Activated CD8-positive, alpha-beta T cell treated with anti-CD3 and anti-CD28 coated beads for 36 hours (primary cell): Measurements from ENCODE around the gene ADGRB3. TPM values are rescaled to one million over a fixed set of nuclear protein-coding genes. Genes with fewer than 3 reads are reported as not detected.

Source experiments
- ATAC-seq: fragments of 200-7000 bp; cut with Tn5 transposase; one replicate; pipeline ENCODE4 v1.10.0; 2021; ENCODE audit warnings: mild to moderate bottlenecking, moderate library complexity
- CTCF ChIA-PET: fragments of 350-600 bp; sonication (Branson Sonifier 250); formaldehyde crosslinking; loops from one replicate; lab custom pipeline; 2021; ENCODE audit warnings: antibody characterized with exemption; lab: Charles Lee
- POLR2A ChIA-PET: fragments of 350-600 bp; sonication (Branson Sonifier 250); formaldehyde crosslinking; loops from one replicate; lab custom pipeline; 2021; ENCODE audit warnings: antibody characterized with exemption; lab: Charles Lee
- DNase-seq: peaks from one replicate; pipeline ENCODE4 v3.0.0-alpha.2; 2020
- H3K27ac Mint-ChIP-seq: one replicate; pipeline ENCODE4 v1.8.0; 2021; ENCODE audit warnings: mild to moderate bottlenecking, mixed read lengths
- H3K27me3 Mint-ChIP-seq: one replicate; pipeline ENCODE4 v1.8.0; 2021; ENCODE audit warnings: mixed read lengths
- H3K36me3 Mint-ChIP-seq: one replicate; pipeline ENCODE4 v1.8.0; 2021; ENCODE audit warnings: low read depth, mixed read lengths
- H3K4me1 Mint-ChIP-seq: one replicate; pipeline ENCODE4 v1.8.0; 2021; ENCODE audit warnings: low read depth, mixed read lengths
- H3K4me3 Mint-ChIP-seq: one replicate; pipeline ENCODE4 v1.8.0; 2021; ENCODE audit warnings: mild to moderate bottlenecking, moderate library complexity, mixed read lengths
- H3K9me3 Mint-ChIP-seq: one replicate; pipeline ENCODE4 v1.8.0; 2021; ENCODE audit warnings: mixed read lengths
- intact Hi-C: fragments of 100-400 bp; cut with micrococcal nuclease; formaldehyde crosslinking; loops from one replicate; pipeline ENCODE4 v1.10.0; 2022
- total RNA-seq, 2 experiments: library from RNA; stranded (reverse); gene quantifications; one replicate each; pipeline ENCODE4 v1.2.3, GENCODE V29; 2021
- TF ChIP-seq, protein P1 (sequence below): fragments of 200-600 bp; IDR thresholded peaks from one replicate; pipeline ENCODE4 v1.8.0; 2022; ENCODE audit warnings: antibody characterized with exemption, mild to moderate bottlenecking

ADGRB3 gene
- total RNA-seq, 2 experiments from 2014 or later, result not detected

DNA sequence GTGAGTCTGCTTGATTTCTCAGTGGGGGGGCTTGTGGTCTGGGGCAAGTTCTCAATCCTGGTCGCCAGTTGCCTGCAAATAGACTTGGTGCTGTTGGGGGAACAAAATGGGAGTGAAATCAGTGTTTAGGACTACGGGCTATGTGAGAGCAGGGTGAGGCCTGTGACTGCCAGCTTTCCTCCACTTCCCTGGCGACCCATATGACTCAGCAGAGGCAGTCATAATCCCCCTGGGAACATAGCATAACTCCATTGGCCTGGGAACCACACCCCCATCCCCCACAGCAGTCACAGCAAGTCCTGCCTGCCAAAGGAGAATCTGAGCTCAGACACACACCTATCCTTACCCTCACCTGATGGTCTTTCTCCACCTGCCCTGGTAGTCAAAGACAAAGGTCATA lies 773.8 kb downstream of the ADGRB3 start:
- POLR2A ChIA-PET, result no interaction called here
- H3K4me1 Mint-ChIP-seq, result no peaks in the 10 kb centered on the region
- no peak overlapping the region for H3K27ac Mint-ChIP-seq

DNA sequence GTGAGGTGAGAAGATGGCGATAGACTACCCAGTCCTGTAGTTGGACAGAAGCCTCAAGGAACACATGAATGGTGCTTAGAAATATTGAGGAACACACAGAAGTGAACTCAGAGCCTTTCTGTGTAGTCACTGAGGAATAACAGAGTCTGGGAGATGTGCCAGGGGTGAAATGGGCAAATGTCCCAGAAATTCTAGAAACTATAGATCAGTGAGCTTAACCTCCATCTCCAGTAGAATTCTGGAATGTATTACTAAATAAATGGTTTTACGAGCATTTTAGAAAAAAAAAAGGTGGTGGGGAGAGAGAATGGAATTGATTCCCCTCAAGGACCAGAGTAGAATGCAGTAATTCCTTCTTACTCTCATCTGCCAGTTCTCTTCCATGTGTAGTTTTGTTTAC lies 781.7 kb downstream of the ADGRB3 start:
- intact Hi-C loops, result no loop called here
- ChIA-PET POLR2A (no interaction called here), CTCF (interaction anchor here (0.5 kb wide), 1 partner anchor 313 kb away, joined by 3 read pairs; no protein-coding TSS in a partner anchor)
- Mint-ChIP-seq H3K27ac (no peak overlapping the region), H3K4me1 (no peaks in the 10 kb centered on the region), H3K27me3 (no peaks in the 10 kb centered on the region), H3K4me3 (no peak overlapping the region), H3K9me3 (peaks cover 3% of the 10 kb centered on the region), H3K36me3 (no peaks in the 10 kb centered on the region)
- no peak for ATAC-seq
- TF ChIP-seq, protein P1, sequence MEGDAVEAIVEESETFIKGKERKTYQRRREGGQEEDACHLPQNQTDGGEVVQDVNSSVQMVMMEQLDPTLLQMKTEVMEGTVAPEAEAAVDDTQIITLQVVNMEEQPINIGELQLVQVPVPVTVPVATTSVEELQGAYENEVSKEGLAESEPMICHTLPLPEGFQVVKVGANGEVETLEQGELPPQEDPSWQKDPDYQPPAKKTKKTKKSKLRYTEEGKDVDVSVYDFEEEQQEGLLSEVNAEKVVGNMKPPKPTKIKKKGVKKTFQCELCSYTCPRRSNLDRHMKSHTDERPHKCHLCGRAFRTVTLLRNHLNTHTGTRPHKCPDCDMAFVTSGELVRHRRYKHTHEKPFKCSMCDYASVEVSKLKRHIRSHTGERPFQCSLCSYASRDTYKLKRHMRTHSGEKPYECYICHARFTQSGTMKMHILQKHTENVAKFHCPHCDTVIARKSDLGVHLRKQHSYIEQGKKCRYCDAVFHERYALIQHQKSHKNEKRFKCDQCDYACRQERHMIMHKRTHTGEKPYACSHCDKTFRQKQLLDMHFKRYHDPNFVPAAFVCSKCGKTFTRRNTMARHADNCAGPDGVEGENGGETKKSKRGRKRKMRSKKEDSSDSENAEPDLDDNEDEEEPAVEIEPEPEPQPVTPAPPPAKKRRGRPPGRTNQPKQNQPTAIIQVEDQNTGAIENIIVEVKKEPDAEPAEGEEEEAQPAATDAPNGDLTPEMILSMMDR, result no peak
- no peak for DNase-seq

More for the DNA sequence above, 773.8 kb downstream of the ADGRB3 start:
- intact Hi-C loops, result no loop called here
- TF ChIP-seq, protein P1, result no peak
- H3K36me3 Mint-ChIP-seq, result no peaks in the 10 kb centered on the region
- no peaks in the 10 kb centered on the region for H3K27me3 Mint-ChIP-seq
- H3K4me3 Mint-ChIP-seq, result no peak overlapping the region
- ATAC-seq (no peak), DNase-seq (no peak)
- CTCF ChIA-PET, result no interaction called here
- H3K9me3 Mint-ChIP-seq, result peaks cover 12% of the 10 kb centered on the region

DNA sequence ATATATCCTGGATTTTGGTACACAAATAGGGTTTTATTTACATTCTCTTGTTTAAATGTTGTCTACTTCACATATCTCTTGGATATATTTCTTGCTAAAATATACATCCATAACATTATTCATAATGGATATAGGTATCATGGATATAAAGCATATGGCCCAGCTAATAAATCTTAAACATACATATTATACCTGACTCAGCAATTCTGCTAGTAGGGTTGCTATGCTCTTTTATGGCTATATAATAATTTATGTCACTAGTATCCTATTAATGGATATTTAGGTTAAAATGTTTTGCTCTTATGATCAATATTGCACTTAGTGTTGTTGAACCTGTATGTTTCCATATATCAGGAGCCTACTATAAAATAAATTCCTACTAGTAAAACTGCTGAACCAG lies 786.2 kb downstream of the ADGRB3 start:
- Mint-ChIP-seq H3K9me3 (peaks cover 3% of the 10 kb centered on the region), H3K27me3 (no peaks in the 10 kb centered on the region), H3K27ac (no peak overlapping the region), H3K4me1 (no peaks in the 10 kb centered on the region), H3K36me3 (no peaks in the 10 kb centered on the region), H3K4me3 (no peak overlapping the region)
- TF ChIP-seq, protein P1, result no peak
- DNase-seq (no peak), ATAC-seq (no peak)
- POLR2A ChIA-PET, result no interaction called here
- CTCF ChIA-PET, result no interaction called here
- intact Hi-C loops, result no loop called here

DNA sequence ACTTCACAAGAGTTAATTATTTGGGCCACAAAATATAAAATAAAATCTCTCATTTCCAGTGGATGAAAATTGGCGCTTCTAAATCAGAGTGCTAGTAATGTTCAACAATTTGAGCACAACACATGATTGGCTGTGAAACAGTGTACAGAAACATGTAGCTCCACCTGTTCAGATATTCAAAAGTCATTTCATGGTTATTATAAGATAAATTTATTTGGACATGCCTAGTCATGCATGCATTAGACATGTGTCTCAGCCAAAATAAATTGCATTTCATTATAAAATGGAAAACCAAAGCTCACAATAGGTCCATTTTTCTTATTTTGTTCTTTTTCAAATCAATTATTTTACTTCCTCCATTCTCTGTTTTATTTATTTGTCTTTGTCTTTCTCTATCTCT lies 786.9 kb downstream of the ADGRB3 start:
- no peak for ATAC-seq
- POLR2A ChIA-PET, result no interaction called here
- Mint-ChIP-seq H3K9me3 (peaks cover 3% of the 10 kb centered on the region), H3K27me3 (no peaks in the 10 kb centered on the region), H3K4me3 (no peak overlapping the region), H3K36me3 (no peaks in the 10 kb centered on the region), H3K27ac (no peak overlapping the region), H3K4me1 (no peaks in the 10 kb centered on the region)
- CTCF ChIA-PET, result no interaction called here
- intact Hi-C loops, result no loop called here
- TF ChIP-seq, protein P1, result no peak
- no peak for DNase-seq

DNA sequence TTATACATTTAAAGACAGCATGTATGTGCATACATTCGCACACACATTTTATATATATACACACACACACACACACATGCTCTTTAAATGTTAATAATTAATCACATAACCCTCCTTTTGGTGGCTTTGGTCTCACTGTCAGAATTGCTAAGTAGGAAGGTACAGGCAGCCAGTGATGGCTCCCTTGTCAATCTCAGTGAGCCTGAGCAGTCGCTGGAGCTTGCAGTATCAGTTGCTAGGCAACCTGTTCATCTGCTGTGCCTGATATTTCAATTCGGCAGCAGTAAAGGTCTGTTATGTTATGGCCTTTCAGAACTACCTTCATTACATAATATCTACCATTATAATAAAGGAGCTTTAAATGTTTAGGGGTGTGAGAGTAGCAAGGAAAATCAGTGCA lies 787.4 kb downstream of the ADGRB3 start:
- no peak overlapping the region for H3K4me3 Mint-ChIP-seq
- no peak for ATAC-seq
- no peaks in the 10 kb centered on the region for H3K27me3 Mint-ChIP-seq
- peaks cover 3% of the 10 kb centered on the region for H3K9me3 Mint-ChIP-seq
- no peaks in the 10 kb centered on the region for H3K36me3 Mint-ChIP-seq
- no peak overlapping the region for H3K27ac Mint-ChIP-seq
- TF ChIP-seq, protein P1, result no peak
- CTCF ChIA-PET, result no interaction called here
- no peak for DNase-seq
- H3K4me1 Mint-ChIP-seq, result no peaks in the 10 kb centered on the region
- POLR2A ChIA-PET, result no interaction called here
- intact Hi-C loops, result no loop called here
